ENCODE measurements around the gene PLOD3.

The PLOD3 gene

GRCh38 chr7:101175664-101176063 is 41.7 kb downstream of the PLOD3 start:
- DNase-seq: no peak

DNA sequence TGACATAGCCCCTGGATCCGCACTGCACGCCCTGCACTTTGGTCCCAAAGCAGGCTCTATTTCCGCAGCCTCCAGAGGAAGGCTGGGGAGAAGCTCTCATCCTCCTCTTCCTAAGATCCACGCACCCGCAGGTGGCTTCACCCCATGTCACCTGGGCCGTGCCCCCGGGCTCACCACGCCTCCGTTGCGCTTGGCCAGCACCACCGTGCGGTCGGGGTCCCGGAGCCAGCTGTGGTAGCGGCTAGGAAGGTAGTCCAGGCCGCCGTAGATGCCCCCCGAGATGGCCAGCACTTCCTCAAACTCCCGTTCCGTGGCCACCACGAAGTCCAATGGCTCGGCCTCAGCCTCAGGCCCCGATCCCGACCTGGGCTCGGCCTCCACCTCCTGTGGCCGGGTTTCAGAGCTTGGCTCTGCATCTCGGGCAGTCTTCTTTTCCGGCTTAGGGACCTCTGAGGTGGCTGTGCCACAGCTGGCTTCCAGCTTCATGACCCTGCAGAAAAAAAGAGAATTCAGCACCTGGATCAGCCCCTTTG is 43.0 kb downstream of the PLOD3 start:
- no peak for DNase-seq

GRCh38 chr7:101173752-101174244 is 43.6 kb downstream of the PLOD3 start:
- DNase-seq: no peak

DNA sequence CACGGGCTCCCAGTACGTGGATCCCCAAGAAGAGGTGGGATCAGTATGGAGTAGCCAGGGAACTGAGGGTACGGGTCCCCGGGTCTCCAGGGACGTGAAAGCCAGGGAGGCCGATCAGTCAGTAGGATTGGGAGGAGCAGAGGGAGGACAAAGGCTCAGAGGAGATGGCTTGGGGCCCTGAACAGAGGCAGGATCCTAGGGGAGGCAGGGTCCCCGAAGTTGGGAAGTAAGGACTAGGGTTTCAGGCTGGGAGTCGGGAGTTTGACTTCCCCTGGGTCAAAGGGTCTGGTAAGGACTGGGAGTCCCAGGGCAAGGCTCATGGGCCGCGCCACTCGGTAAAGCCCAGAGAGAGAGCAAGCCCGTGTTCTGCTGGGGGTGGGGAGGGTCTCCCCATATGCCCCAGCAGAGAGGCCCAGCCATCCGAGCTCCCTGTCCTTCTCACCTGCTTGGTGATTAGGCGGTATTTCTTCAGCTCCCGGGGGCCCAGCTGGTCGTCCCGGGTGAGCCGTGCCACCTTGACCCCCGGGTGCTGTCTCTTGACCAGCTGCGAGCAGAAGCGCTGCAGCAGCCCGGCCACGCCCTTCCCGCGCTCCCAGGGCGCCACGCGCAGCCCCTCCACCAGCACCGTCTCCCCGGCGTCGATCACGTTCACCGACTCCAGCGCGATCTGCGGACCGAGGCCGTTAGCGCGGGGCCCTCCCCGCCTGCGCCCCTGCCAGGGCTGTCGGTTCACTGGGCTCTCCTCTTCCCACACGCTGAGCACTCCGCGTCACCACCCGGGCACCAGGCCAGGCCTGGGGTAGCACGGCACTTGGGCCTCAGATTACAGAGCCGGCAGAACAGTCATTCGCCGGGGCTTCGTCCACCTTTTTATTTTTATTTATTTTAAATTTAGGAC is 44.3 kb downstream of the PLOD3 start:
- peak; percentile 66 for DNase-seq

DNA sequence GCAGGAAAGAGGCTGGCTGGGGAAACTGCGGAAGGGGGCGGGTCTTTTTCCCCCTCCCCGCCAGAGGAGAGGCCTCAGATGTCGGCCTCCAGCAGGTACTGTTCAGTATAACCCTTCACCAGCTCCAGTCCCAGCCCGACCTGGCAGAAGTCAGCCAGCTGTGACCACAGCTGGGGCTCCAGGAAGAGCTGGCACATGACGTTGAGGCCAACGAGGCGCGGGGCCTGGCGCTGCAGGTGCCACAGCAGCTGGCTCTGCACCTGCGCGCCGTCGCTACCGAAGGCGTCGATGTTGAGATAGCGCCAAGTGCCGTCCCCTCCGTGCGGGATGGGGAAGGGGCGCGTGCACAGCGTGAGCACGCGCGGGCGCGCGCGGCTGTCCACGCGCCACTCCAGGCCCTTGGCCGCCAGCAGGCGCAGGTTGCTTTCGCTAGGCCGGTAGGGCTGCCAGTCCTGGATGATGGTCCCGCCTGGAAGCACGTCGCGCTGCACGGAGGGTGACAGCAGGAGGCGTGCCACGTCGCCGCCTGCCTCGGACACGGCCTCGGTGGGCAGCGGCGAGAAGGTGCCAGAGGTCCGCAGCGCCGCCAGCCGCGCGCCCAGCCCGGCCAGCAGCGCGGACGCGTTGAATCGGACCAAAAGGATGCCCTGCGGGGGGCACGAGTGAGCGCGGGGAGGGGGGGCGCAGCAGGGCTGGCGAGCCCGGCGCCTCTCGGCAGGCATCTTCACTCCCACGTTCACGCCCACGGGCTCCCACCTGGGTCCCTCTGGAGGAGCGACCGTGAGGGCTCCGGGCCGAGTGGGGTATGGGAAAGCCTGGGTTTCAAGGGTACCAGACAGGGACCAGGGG is 45.2 kb downstream of the PLOD3 start:
- DNase-seq: peak; percentile 32

DNA sequence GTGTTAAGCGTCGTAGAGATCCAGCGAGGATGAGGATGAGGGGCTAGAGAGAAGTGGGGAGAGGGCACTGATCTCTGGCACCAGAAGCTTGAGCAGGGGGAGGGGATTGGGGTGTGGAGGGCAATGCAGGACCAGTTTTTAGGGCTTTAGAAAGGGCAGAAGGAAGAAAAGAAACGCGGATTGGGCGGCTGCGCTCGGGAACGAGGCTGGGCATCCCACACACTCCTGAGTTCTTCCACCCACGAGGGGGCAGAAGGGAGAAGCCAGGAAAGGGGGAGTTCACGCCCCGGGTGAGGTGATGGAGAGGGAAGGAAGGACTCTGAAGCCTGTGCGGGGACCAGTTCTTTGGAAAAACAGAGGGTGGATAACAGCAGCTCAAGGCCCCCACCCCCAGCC is 45.9 kb downstream of the PLOD3 start:
- no peak for DNase-seq

GRCh38 chr7:101170617-101171441 is 46.6 kb downstream of the PLOD3 start:
- no peak for DNase-seq

DNA sequence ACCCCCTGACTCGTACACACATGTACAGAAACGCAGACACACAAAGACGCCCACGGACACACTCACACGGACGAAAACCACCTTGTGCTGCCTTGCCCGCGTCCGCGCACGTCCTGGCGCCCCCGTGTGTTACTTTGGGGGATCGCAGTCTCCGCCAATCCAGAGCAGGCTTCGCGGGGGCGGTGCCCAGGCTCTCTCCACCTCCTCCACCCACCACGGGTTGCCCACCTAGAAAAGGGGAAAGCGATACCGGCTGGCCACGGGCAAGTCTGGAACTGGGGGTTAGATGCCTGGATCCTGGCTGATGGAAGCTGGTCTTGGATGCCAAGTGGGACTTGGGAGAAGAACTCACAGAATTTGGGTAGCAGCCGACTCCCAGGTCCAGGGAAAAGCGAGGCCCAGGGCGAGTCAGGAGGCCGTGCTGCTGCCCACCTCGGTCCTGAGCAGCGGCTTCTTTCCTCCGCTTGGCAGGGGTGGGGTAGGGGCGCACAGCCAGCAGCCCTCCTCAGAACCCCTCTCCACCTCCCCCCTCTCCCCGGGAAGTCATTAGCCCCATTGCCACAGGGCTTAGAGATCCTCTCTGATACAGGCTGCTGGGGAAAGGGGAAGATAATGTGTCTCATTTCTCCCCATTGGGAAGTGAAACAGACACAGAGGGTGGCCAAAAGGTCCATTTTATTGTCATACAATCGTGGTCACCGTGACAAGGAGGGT is 47.4 kb downstream of the PLOD3 start:
- no peak for DNase-seq

GRCh38 chr7:101169110-101169837 is 48.1 kb downstream of the PLOD3 start:
- no peak for DNase-seq

GRCh38 chr7:101168412-101169049 is 48.9 kb downstream of the PLOD3 start:
- no peak for DNase-seq

DNA sequence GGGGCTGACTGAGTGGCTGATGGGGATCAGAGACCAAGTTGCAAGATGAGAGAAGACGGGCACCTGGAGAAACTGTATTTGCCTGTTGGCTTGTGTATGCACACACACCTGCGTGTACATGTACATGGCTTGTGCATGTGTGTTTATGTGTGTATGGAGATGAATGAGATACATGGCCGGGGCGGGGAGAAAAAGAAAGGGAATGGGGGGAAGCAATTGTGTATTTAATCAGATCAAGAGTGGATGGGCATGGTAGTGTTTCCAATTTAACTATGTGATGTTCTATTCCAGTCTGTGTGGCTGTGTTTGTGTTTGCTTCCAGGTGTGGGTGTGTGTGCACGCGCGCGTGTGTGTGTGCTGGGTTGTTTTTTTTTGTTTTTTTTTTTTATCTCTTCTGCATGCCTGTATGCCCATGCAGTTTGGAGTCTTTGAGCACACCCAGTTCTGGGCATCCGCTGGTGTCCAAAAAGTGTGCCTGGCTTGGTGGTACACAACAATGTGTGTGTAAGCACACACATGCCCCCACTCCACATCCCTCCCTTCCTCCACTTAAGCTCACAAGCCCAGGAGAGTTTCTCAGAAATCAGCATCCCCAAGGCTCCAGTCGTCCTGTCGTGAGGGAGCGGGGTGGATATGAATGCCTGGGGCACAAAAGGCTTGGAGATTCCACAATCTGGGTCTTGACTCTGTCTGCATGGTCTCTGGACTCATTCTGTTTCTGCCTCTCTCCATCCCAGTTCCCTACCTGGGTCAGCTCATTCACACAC is 49.6 kb downstream of the PLOD3 start:
- no peak for DNase-seq

- DNase-seq: peak; percentile 35
These were observed 50.3 kb downstream of the PLOD3 start for GRCh38 chr7:101166909-101167644.

DNA sequence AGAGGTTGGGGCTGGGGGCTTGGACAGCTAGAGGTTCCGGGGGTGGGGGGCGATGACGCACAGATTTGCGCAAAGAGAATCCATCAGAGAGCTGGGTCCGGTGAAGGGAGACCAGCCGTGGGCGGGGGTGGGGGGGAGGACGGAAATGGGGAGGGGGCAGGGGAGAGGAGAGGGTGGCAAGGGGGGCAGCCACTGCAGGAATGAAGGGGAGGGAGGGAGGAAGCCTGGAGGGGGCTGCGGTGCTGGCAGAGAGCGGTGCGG is 50.8 kb downstream of the PLOD3 start:
- DNase-seq: no peak

GRCh38 chr7:101165958-101166647 is 51.3 kb downstream of the PLOD3 start:
- no peak for DNase-seq

GRCh38 chr7:101165075-101165957 is 52.1 kb downstream of the PLOD3 start, which contains the start of gene VGF:
Gene VGF, minus strand, starts transcription at chr7:101165569. Its CDS starts 726 bp downstream, at chr7:101164843.
- peak; percentile 90 for DNase-seq

DNA sequence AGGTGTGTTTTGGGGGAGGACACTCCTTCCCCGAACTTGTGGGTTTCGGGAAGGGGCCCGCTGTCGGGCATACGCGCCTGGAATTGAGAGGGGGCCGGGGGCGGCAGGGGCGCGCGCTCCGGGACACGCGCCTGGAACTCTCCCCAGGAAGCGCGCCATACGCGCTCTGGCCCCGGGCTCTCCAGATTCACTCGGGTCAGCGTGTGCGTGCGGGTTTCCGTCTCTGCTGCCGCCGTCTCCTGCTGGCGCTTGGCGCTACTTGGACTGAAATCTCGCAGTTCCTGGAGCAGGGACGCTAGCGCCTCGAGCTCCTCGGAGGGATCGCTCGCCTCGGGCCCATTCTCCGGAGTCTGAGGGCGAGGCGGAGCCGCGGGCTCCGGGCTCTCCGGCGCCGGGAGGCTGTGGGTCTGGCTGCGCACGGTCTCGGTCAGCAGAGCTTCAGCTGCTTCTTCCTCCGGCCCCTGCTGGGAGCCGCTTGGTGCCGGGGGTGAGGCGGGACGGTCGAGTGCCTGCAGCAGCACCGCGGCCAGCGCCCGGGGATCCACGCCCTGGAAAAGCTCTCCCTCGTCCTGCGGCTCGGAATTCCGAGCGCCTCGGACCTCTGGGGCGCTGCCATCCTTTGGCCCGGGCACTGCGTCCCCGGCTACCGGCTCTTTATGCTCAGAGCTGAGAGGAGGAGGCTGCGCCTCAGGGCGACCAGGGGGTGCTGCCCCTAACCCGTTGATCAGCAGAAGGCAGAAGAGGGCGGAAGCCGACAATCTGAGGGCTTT is 53.1 kb downstream of the PLOD3 start:
- no peak for DNase-seq
